SU-DHL-6 (cell line): ENCODE measurements around the gene ZNF100.
"Not testable (repeated sequence)": the region's sequence is repeated elsewhere in the genome, so short reads cannot be mapped to it uniquely, and the experiment has no call there.

Experiments used
- H2AFZ ChIP-seq: fragments of 200-600 bp; sonication (generic); 2 replicates; pipeline ENCODE4 v1.6.1; 2014; ENCODE audit warnings: low read depth, mild to moderate bottlenecking, moderate library complexity, mixed read lengths, antibody characterized with exemption, low read length; ENCODE audit not compliant: severe bottlenecking
- H3F3A ChIP-seq: fragments of 200-600 bp; shearing (Covaris generic); 2 replicates; pipeline ENCODE4 v1.6.0; 2016; ENCODE audit warnings: antibody characterized with exemption, mild to moderate bottlenecking; ENCODE audit not compliant: insufficient read depth
- H3K27ac ChIP-seq: fragments of 200-600 bp; sonication (generic); 2 replicates; pipeline ENCODE4 v1.5.1; 2016; ENCODE audit warnings: low read depth, mild to moderate bottlenecking, low read length, moderate library complexity, mixed read lengths
- H3K27me3 ChIP-seq: fragments of 200-600 bp; sonication (generic), shearing (Covaris generic); 2 replicates; pipeline ENCODE4 v1.6.0; 2014; ENCODE audit warnings: mild to moderate bottlenecking, low read length
- H3K36me3 ChIP-seq: fragments of 200-600 bp; sonication (generic); 2 replicates; pipeline ENCODE4 v1.6.1; 2014; ENCODE audit warnings: mild to moderate bottlenecking, low read length, mixed read lengths
- H3K4me2 ChIP-seq: fragments of 300-600, 200-600 bp; shearing (Covaris generic), sonication (generic); 2 replicates; pipeline ENCODE4 v1.6.0; 2014; ENCODE audit warnings: low read length, low read depth, mild to moderate bottlenecking; ENCODE audit not compliant: poor library complexity, severe bottlenecking
- H3K4me3 ChIP-seq: fragments of 200-600 bp; sonication (generic); 2 replicates; pipeline ENCODE4 v1.5.1; 2014; ENCODE audit warnings: antibody characterized with exemption, low read length, mild to moderate bottlenecking, mixed read lengths; ENCODE audit not compliant: insufficient read depth, poor library complexity, severe bottlenecking
- H3K79me2 ChIP-seq: fragments of 200-600 bp; sonication (generic); 2 replicates; pipeline ENCODE4 v1.6.1; 2014; ENCODE audit warnings: mild to moderate bottlenecking, low read length, moderate library complexity; ENCODE audit not compliant: insufficient read depth
- H3K9ac ChIP-seq: fragments of 200-600 bp; sonication (generic); 2 replicates; pipeline ENCODE4 v1.7.0; 2014; ENCODE audit warnings: mild to moderate bottlenecking, low read length
- H3K9me2 ChIP-seq: fragments of 200-600 bp; sonication (generic); replicated peaks from 2 replicates; pipeline ENCODE4 v1.6.1; 2014; ENCODE audit warnings: low read length; ENCODE audit not compliant: insufficient read depth
- H3K9me3 ChIP-seq: fragments of 200-600 bp; sonication (generic); 2 replicates; pipeline ENCODE4 v1.6.1; 2014; ENCODE audit warnings: low read length, mixed read lengths; ENCODE audit not compliant: insufficient read depth
- H4K20me1 ChIP-seq: fragments of 200-600 bp; sonication (generic); 2 replicates; pipeline ENCODE4 v1.6.1; 2014; ENCODE audit warnings: low read depth, mild to moderate bottlenecking, antibody characterized with exemption, low read length, moderate library complexity, mixed read lengths
- CTCF ChIP-seq: fragments of 200-600 bp; sonication (generic); IDR thresholded peaks from one replicate; pipeline ENCODE4 v1.5.1; 2017; ENCODE audit warnings: antibody characterized with exemption, mild to moderate bottlenecking, low read length, moderate library complexity; ENCODE audit not compliant: insufficient read depth, poor library complexity, severe bottlenecking
- EZH2phosphoT487 ChIP-seq: fragments of 200-600 bp; sonication (generic), shearing (Covaris generic); conservative IDR thresholded peaks from 2 replicates; pipeline ENCODE4 v1.6.1; 2018; ENCODE audit warnings: mild to moderate bottlenecking, antibody characterized with exemption, low read length, moderate library complexity, mixed read lengths

Gene ZNF100

GRCh38 chr19:21786936-21787335 lies 19.6 kb upstream of the ZNF100 start:
- Histone ChIP-seq H4K20me1 (no peaks in the 10 kb centered on the region), H2AFZ (no peak overlapping the region), H3K27ac (no peak overlapping the region), H3K4me3 (no peak overlapping the region), H3K4me2 (no peak overlapping the region), H3K9me2 (no peaks in the 10 kb centered on the region), H3K79me2 (no peaks in the 10 kb centered on the region), H3K9me3 (peaks cover 7% of the 10 kb centered on the region; the same call in 1 of the 2 replicates), H3F3A (no peaks in the 10 kb centered on the region), H3K27me3 (no peaks in the 10 kb centered on the region), H3K9ac (no peak overlapping the region), H3K36me3 (no peaks in the 10 kb centered on the region)
- no peak for TF ChIP-seq CTCF
- TF ChIP-seq EZH2phosphoT487, result no peak

- H3K36me3 ChIP-seq, H3K9me3 ChIP-seq, H3K79me2 ChIP-seq, H2AFZ ChIP-seq, H3K9ac ChIP-seq, H4K20me1 ChIP-seq, H3K4me3 ChIP-seq, H3K4me2 ChIP-seq, H3K9me2 ChIP-seq, H3K27ac ChIP-seq, H3K27me3 ChIP-seq, H3F3A ChIP-seq: not testable (repeated sequence)
These were observed 8.4 kb upstream of the ZNF100 start for GRCh38 chr19:21775792-21776191.

GRCh38 chr19:21766705-21767064 lies 694 bp downstream of the ZNF100 start:
- Histone ChIP-seq H3K4me3 (peak overlapping the region; percentile 91), H2AFZ (peak overlapping the region; percentile 71), H3K27ac (peak overlapping the region; percentile 72), H3K79me2 (peaks cover 38% of the 10 kb centered on the region), H3K4me2 (peak overlapping the region; percentile 73), H3K36me3 (peaks cover 43% of the 10 kb centered on the region), H3K9ac (peak overlapping the region; percentile 94)
- H3F3A ChIP-seq, H3K9me2 ChIP-seq, H3K27me3 ChIP-seq, H3K9me3 ChIP-seq, H4K20me1 ChIP-seq: not testable (repeated sequence)

GRCh38 chr19:21765151-21765550 lies 2.2 kb downstream of the ZNF100 start:
- Histone ChIP-seq H3K4me2 (no peak overlapping the region), H2AFZ (no peak overlapping the region), H3K9ac (no peak overlapping the region), H3K9me2 (no peaks in the 10 kb centered on the region), H3K4me3 (no peak overlapping the region), H3K27me3 (no peaks in the 10 kb centered on the region), H3F3A (no peaks in the 10 kb centered on the region), H4K20me1 (no peaks in the 10 kb centered on the region), H3K27ac (no peak overlapping the region), H3K79me2 (peaks cover 38% of the 10 kb centered on the region), H3K9me3 (peaks cover 17% of the 10 kb centered on the region; the same call in 1 of the 2 replicates), H3K36me3 (peaks cover 53% of the 10 kb centered on the region)
- no peak for TF ChIP-seq CTCF

- not testable (repeated sequence) for H3K27me3 ChIP-seq, H3F3A ChIP-seq, H3K9ac ChIP-seq, H3K9me2 ChIP-seq, H3K27ac ChIP-seq, H2AFZ ChIP-seq, H3K4me2 ChIP-seq, H3K4me3 ChIP-seq, H4K20me1 ChIP-seq
- peaks cover 78% of the 10 kb centered on the region for H3K36me3 ChIP-seq
- peaks cover 13% of the 10 kb centered on the region; the same call in 1 of the 2 replicates for H3K9me3 ChIP-seq
- peaks cover 61% of the 10 kb centered on the region for H3K79me2 ChIP-seq
These were observed 5.8 kb downstream of the ZNF100 start for GRCh38 chr19:21761547-21761946.
